HG03432 (cell line): ENCODE data around the gene SNRPA1.
A peak's percentile ranks its signal among the peaks of the same experiment; 100 is the strongest.

Source experiments
- ATAC-seq: cut with Tn5 transposase; IDR thresholded peaks from one replicate; pipeline ENCODE4 v1.9.1; 2021; ENCODE audit warnings: mild to moderate bottlenecking, moderate library complexity; ENCODE audit not compliant: unreplicated experiment

Gene SNRPA1

GRCh38 chr15:101320501-101321052, 25.5 kb upstream of the SNRPA1 start:
- ATAC-seq, result peak; percentile 82

DNA sequence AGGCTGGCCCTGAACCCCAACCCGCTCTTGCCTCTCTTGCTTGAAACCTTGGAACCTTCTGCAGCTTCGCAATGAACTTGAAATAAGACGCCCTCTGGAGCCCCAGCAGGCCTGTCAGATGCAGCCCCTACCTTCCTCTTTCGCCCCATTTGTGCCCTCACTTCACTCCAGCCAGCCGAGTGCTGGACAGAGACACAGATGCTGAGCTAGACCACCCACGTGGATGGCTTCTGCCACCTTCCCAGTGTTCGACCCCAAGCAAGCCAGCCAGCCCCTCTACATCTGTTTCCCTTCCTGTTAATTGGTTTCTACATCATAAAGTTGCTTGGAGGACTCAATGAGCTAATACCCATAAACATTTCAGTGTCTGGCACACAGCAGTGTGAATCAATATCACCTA, 23.8 kb upstream of the SNRPA1 start:
- no peak for ATAC-seq

GRCh38 chr15:101318147-101318819, 23.2 kb upstream of the SNRPA1 start:
- no peak for ATAC-seq

DNA sequence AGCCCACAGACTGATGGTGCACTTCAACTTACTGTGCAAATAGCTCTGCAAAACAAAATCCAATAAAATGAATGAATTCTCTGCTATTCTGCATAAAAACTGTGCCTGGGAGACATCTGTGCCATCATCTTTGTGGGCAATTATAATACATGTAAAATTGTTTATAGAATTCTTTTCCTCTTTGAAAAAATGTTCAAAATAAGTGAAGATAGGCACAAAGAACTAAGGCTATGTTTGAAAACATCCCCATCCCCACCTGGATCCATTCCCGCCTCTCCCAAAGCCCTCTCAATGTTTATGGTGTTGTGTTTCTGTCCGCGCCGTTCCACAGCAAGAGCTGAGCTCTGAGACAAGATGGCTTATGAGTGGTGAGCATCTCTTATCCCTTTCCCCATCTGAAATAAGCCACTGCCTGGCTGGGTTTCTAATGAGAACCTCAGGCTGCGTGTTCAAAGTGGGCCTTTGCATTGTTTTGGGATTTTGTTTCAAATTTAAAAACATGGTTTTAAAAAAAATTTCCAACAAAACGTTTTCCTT, 22.4 kb upstream of the SNRPA1 start:
- no peak for ATAC-seq

GRCh38 chr15:101316529-101316928, 21.5 kb upstream of the SNRPA1 start:
- no peak for ATAC-seq

GRCh38 chr15:101315736-101316135, 20.7 kb upstream of the SNRPA1 start:
- ATAC-seq, result no peak

- ATAC-seq, result no peak
Measured at GRCh38 chr15:101314336-101315125, 19.5 kb upstream of the SNRPA1 start.

- no peak for ATAC-seq
Measured at GRCh38 chr15:101313041-101313761, 18.2 kb upstream of the SNRPA1 start.

GRCh38 chr15:101310508-101310907, 15.5 kb upstream of the SNRPA1 start:
- no peak for ATAC-seq

DNA sequence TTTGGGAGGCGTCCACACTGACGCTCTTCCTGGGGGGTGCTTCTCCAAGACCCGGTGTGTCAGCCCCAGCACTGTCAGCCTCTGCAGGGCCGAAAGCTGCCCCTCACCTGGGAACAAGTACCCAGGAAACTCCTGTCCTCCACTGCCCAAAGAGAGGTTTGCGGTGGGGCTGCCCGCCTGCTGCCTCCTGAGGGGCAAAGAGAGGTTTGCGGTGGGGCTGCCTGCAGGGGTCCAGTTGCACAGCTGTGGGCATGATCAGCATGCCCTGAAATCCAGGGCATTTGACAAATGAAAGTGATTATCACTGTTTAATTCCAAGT, 15.1 kb upstream of the SNRPA1 start:
- no peak for ATAC-seq

- ATAC-seq, result no peak
Measured at GRCh38 chr15:101309436-101310160, 14.6 kb upstream of the SNRPA1 start.

DNA sequence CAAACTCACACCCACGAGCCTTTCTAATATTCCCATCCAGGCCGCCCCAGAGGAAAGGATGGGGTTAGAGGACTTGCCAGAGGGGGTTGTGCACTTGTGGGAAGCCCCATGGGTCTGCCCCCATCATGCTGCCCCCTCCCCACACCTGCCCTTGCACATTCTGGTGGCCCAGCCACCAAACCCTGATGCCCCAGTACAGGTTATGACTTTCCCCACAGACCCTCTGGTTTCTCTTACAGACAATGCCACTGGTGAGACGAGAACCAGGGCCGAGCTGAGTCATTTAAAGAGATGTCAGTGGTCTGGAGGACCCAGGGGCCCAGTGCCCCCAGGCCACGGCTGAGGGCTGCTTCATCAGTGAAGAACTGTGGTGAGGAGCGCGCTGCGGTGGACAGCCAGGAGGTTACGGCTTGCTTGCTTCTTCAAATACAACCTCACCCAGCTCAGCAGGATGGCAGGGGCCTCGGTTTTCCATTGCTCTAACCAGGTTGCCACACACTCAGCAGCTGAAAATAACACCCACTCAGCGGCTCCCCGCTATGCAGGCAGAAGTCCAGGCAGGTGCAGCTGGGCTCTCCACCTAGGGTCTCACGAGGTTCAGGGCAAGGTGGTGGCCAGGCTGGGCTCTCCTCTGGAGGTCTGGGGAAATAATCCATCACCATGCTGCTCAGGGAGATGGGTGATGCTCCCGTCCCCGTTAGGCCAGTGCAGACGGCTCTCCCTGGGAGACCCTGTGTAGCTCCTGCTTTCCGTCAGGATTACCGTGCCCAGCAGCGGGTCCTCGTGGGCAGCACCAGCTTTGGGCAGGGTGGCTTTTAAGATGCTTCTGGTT, 13.8 kb upstream of the SNRPA1 start:
- ATAC-seq, result no peak

DNA sequence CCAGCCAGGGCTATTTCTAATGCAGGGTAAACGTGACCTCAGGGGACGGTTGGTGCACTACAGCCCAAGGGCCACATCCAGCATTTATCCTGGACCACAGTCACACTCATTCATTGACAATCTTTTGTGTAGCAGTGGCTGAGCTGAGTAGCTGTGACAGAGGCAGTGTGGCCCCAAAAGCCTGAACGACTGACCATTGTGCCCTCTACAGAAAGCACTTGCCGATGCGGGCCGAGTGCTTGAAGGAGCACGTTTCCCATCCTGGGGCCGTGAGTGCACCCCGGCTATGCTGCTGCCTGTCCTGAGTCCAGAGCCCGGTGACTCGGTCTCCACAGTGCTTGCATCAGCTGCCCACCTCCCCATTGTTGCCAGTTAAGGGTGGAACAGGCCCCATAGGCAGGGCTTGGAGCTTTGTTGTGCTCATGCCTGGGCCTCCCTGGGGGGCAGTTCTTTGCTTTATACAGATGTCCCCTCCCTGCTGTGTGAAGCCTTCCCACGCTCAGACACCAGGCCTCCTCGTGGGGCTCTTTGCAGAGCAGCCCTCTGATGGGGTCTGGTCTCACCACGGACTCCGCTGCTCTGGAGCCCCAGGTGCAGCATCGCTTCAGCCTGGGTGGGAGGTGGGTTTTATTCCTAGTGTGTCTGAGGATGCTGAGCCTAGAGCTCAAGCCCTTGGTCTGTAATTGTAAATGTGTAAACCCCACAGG, 13.0 kb upstream of the SNRPA1 start:
- no peak for ATAC-seq

- no peak for ATAC-seq
Measured at GRCh38 chr15:101307048-101307896, 12.2 kb upstream of the SNRPA1 start.

- no peak for ATAC-seq
Measured at GRCh38 chr15:101306341-101307047, 11.4 kb upstream of the SNRPA1 start.

- no peak for ATAC-seq
Measured at GRCh38 chr15:101305820-101306255, 10.8 kb upstream of the SNRPA1 start.

- ATAC-seq, result no peak
Measured at GRCh38 chr15:101303408-101303807, 8.4 kb upstream of the SNRPA1 start.
